Measurements from ENCODE around the gene ZNF684.
"Not testable (repeated sequence)": the region's sequence is repeated elsewhere in the genome, so short reads cannot be mapped to it uniquely, and the experiment has no call there.

Gene ZNF684

DNA sequence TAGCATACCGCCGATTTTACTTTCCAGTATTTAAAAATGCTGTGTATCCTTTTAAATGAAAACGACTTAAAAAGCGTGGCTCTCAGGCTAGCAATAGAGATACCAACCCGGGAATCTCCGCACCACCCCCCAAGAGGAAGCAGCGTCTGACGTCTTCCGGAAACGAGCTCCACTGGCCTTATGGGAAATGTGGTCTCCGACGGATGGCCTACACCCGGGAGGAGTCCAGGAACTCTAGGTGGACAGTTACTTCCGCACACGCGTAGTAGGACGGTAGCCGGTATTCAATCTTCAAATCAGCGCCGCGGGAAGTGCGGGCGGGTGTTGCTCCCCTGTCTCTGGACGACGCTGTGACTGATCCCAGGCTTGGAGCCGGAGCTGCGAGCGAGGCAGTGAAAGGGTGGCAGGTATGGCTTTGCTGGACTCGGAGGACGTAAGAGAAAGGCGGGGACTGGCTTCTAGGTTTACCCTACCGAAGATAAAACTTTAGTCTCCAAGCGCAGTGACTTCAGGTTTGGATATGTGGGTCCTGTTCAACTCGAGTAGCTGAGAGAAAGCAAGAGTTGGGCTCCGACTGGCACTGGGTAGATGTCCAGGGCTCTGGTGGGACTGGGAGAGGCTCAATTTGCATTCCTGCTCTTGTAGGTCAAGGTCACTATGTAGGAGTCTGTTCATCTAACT is at the start of gene ZNF684:
ZNF684 (plus strand) TSS at position 257 of the 681 bp plus-strand sequence. CDS start 1,530 bp downstream, outside the sequence.
- DNase-seq: peak; percentile 38 to 64 (median 49)

DNA sequence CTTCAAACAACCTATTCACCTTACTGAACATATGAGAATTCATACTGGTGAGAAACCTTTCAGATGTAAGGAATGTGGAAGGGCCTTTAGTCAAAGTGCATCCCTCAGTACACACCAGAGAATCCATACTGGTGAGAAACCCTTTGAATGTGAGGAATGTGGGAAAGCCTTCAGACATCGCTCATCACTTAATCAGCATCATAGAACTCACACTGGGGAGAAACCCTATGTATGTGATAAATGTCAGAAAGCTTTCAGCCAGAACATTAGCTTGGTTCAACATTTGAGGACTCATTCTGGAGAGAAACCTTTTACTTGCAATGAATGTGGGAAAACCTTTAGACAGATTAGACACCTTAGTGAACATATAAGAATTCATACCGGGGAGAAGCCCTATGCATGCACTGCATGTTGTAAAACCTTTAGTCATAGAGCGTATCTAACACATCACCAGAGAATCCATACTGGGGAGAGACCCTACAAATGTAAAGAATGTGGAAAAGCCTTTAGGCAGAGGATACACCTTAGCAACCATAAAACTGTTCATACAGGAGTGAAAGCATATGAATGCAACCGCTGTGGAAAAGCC is 36.0 kb upstream of the ZNF684 start:
- DNase-seq: no peak

DNA sequence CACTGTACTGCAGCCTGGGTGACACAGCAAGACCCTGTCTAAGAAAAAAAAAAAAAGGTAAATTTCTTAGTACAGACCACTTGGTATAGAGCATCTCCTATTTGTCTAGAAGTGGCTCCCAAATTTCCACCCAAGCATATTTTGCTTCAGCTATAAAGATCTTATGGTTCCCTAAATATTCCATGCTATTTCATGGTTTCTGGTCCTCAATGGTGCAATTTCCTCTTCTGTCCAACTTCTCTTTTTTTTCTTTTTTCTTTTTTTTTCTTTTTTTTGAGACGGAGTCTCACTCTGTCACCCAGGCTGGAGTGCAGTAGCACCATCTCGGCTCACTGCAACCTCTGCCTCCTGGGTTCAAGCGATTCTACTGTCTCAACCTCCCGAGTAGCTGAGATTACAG is 28.8 kb upstream of the ZNF684 start:
- not testable (repeated sequence) for DNase-seq

DNA sequence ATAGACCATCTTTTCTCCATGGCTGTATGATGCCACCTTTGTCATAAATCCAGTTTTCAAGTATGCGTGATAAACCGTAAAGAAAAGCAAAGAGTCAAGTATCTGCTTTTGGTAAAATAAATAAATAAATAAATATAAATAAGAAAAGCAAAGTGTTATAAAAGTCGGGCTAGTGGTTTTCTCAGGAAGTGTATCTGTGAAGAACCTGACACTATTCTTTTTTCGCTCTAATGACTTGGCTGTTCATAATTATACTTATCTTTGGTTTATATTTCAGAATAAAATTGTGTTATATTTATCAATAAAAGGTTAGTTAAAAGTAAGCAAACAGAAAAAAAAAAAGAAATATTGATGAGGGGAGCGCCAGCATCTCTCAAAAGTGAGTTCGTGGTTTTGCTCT is 23.5 kb upstream of the ZNF684 start:
- DNase-seq: no peak

- peak; percentile 57 to 73 (median 61) for DNase-seq
These were observed 22.8 kb upstream of the ZNF684 start, which contains the start of gene EXO5 for GRCh38 chr1:40508375-40509341. Gene EXO5 (plus strand): TSS chr1:40508767. CDS start chr1:40514545, 5,778 bp downstream.

DNA sequence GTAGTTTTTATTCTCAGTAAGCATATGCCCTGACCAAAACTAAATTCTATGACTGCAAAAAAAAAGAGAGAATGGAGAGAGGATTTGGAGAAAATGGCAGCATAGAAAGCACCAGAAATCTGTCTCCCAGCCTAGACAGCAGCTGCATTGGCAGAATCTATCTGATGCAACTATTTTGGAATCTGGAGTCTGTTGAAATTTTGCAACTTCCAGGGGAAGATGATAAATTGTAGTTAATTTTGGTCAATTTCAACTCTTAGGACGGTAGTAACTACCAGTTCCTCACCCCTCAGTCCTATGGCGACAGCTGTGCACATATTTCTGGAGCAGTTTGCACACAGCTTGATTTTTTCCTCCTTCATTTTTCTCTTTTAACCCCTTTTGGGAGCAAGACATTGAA is 11.9 kb upstream of the ZNF684 start:
- DNase-seq: no peak

DNA sequence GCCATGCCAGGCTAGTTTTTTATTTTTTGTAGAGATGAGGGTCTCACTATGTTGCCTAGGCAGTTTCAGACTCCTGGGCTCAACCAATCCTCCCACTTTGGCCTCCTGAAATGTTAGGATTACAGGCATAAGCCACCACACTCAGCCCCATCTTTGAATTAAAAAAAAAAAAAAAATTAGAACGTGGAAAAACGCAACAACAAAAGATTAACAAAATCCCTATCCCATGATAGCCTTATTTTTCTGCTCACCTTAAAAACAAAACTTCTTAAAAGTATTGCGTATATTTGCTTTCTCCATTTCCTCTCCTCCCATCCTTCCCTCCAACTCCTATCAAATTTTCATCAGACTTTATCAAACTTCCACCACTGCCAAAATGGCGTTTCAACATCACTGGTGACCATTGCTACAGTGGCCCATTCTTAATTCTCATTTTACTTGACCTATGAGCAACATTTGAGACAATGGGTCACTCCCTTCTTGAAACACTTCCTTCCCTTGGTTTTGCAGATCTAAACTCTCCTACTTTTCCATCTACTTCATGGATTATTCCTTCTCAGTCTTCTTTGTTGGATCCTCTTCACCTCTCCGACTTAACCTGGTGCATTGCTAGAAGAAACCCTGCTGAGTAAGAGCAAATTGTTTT is 579 bp upstream of the ZNF684 start:
- no peak for DNase-seq

- no peak for DNase-seq
These were observed 589 bp downstream of the ZNF684 start for GRCh38 chr1:40532062-40532389.

DNA sequence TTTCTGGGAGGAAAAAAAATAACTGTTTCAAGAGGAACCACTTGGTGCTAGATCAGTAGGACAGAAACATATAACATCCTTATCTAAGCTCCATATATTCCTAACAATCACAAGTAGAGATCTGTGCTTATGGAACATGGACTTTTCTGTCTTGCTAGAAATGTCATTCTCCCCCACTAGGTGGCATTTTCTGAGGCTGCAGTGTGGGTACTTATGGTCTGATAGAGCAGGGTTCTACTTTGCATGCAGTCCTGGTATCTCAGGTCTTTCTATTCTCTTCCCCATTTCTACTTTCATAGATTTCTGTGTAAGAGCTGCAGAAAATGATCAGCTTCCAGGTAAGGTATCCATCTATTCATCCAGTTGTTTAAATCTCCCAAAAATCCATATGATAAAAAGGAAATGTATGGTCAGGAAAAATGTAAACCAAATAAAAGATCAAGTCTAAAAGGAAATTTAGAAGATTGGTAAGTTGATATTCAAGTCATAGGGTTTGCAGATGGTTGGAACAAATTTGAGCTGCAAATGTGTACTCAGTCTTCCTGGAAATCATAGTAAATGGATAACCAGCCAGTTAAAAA is 1.5 kb downstream of the ZNF684 start:
- no peak for DNase-seq

- no peak for DNase-seq
These were observed 3.2 kb downstream of the ZNF684 start for GRCh38 chr1:40534589-40534988.

- DNase-seq: no peak
These were observed 4.3 kb downstream of the ZNF684 start for GRCh38 chr1:40535732-40536131.

DNA sequence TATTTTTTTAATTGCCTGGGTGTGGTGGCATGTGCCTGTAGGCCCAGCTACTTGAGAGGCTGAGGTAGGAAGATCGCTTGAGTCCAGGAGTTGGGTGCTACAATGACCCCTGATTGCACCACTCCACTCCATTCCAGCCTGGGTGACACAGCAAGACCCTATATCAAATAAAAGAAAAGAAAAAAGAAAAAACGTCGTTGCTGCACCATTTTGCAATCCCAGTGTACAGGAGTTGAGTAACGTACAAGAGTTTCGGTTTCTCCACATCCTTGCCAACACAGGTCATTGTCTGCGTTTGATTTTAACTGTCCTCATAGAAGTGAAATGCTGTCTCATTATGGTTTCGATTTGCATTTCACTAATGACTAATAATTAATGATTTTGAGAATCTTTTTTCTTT is 7.9 kb downstream of the ZNF684 start:
- no peak for DNase-seq

- no peak for DNase-seq
These were observed 15.5 kb downstream of the ZNF684 start for GRCh38 chr1:40546957-40547356.

DNA sequence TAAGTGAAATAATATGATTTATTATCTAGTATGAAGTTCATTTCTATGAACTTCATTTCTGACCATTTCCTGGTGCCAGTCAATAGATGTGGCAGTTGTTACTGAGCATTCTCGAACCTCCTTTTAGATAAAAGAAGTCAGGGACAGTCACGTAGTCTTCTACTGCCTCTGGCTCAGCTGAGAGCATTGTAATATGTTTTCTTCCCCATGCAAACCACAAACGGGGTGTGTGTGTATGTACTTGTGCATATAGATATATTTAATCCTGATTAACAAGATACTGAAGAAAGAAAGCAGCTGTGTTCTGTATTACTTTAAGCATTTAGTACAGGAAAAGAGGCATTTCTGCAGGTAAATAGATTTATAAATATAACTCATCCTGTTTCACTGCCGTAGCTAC is 21.6 kb downstream of the ZNF684 start:
- DNase-seq: no peak

- not testable (repeated sequence) for DNase-seq
These were observed 23.4 kb downstream of the ZNF684 start for GRCh38 chr1:40554807-40555206.

DNA sequence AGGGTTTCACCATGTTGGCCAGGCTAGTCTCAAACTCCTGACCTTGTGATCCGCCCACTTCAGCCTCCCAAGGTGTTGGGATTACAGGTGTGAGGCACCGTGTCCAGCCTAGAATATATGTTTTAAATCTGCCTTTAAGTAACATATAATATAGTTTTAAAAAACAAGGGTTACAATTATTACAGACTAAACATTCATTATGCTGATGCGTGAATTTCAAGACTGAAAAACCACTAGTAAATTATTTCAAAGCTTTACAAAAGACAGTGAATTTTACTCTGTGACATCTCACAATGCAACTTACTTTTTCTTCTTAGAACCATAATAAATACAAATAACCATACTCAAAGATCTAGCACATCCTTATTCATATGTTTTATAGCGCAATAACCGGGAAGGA is 24.7 kb downstream of the ZNF684 start:
- no peak for DNase-seq

DNA sequence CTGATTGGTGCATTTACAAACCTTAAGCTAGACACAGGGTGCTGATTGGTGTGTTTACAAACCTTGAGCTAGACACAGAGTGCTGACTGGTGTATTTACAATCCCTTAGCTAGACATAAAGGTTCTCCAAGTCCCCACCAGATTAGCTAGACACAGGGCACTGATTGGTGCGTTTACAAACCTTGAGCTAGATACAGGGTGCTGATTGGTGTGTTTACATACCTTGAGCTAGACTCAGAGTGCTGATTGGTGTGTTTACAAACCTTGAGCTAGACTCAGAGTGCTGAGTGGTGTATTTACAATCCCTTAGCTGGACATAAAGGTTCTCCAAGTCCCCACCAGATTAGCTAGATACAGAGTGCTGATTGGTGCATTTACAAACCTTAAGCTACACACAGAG is 26.8 kb downstream of the ZNF684 start:
- DNase-seq: not testable (repeated sequence)

GRCh38 chr1:40562185-40562584 is 30.7 kb downstream of the ZNF684 start:
- DNase-seq: no peak

DNA sequence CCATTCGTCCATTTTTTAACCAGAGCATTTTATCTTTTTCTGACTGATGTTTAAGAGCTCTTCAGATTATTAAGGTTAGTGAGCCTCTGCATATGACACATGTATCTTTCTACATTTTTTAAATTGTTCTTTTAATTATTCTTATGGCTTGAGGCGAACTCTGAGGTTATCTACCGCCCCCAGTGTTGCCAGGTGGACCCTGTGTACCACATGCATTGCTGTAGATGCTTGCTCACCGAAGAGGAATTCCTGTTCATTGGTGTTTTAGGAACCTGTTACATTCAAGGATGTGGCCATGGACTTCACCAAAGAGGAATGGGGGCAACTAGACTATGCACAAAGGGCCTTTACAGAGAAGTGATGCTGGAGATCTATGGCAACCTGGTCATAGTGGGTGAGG is 31.8 kb downstream of the ZNF684 start:
- no peak for DNase-seq

- DNase-seq: no peak
These were observed 33.1 kb downstream of the ZNF684 start for GRCh38 chr1:40564506-40564905.

DNA sequence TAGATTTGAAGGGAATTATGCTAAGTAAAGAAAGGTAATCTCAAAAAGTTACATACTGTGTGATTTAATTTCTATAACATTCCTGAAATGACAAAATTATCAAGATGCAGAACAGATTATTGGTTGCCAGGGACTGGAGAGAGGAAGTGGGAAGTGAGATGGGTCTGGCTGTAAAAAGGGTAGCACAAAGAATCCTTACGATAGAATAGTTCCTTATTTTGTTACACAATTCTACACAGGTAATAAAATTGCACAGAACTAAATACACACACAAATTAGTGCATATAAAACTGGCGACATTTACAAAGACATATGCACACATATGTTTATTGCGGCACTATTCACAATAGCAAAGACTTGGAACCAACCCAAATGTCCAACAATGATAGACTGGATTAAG is 33.5 kb downstream of the ZNF684 start:
- DNase-seq: no peak

GRCh38 chr1:40567825-40568224 is 36.4 kb downstream of the ZNF684 start:
- DNase-seq: no peak

DNA sequence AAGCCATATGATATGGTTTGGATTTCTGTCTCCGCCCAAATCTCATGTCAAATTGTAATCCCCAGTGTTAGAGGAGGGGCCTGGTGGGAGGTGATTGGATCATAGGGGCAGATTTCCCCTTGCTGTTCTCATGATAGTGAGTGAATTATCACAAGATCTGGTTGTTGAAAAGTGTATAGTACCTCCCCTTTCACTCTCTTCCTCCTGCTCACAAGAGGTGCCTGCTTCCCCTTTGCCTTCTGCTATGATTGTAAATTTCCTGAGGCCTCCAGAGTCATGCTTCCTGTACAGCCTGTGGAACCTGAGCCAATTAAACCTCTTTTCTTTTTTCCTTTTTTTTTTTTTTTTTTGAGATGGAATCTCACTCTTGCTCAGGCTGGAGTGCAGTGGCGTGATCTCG is 43.4 kb downstream of the ZNF684 start:
- DNase-seq: not testable (repeated sequence)

Measured in activated naive CD4-positive, alpha-beta T cell (primary cell).